ENCODE measurements around the gene OR51V1.
"Not testable (repeated sequence)": the region's sequence is repeated elsewhere in the genome, so short reads cannot be mapped to it uniquely, and the experiment has no call there.

OR51V1 gene

DNA sequence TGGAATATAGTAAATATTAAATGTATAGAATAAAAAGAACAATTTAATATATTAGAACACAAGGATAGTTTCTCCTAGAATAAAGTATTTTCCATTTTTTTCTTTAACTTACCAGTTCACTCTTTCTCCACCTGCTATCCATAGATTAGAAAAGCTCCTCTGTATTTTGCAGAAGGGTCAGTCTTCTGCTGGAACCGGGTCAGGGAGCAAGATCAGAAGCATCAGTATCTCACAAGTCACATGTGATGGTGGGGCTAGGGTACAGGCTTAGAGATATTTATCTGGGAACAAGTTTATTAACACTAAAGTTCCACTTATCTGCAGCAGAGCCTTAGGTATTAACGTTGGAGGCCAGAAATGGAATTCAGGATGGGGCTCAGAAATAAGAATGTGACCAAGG lies 28.6 kb downstream of the OR51V1 start:
- Histone ChIP-seq H3K36me3 (ENCODE audit: control insufficient read depth, insufficient read depth, low read length) (no peaks in the 10 kb centered on the region), H3K4me1 (ENCODE audit: control insufficient read depth, insufficient read depth, low read length, poor library complexity, severe bottlenecking) (no peaks in the 10 kb centered on the region), H3K9me3 (ENCODE audit: control insufficient read depth, low read length) (no peaks in the 10 kb centered on the region), H3K27ac (ENCODE audit: low read depth, low read length, severe bottlenecking) (no peak overlapping the region), H3K4me3 (ENCODE audit: extremely low read depth, insufficient read depth, low read length, poor library complexity, severe bottlenecking) (no peak overlapping the region)
- WGBS, 2 experiments (ENCODE audit: insufficient coverage in 2 of 2) = 84% methylated on average over 2 of the region's 2 CpGs; no CpG with 5 or more reads in 1 of the 2 experiments

DNA sequence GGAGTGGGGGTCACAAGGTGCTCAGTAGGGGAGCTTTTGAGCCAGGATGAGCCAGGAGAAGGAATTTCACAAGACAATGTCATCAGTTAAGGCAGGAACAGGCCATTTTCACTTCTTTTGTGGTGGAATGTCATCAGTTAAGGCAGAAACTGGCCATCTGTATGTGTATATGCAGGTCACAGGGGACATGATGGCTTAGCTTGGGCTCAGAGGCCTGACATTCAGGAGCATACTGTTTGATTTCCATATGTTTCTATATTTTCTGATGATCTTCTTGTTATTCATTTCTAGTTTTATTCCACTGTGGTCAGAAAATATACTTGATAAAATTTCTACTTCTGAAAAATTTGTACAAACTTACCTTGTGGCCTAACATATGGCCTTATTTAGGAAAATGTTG lies 34.6 kb downstream of the OR51V1 start:
- not testable (repeated sequence) for H3K9me3 ChIP-seq (ENCODE audit: control insufficient read depth, low read length); H3K4me1 ChIP-seq (ENCODE audit: control insufficient read depth, insufficient read depth, low read length, poor library complexity, severe bottlenecking); H3K4me3 ChIP-seq (ENCODE audit: extremely low read depth, insufficient read depth, low read length, poor library complexity, severe bottlenecking); H3K27ac ChIP-seq (ENCODE audit: low read depth, low read length, severe bottlenecking); H3K36me3 ChIP-seq (ENCODE audit: control insufficient read depth, insufficient read depth, low read length)

DNA sequence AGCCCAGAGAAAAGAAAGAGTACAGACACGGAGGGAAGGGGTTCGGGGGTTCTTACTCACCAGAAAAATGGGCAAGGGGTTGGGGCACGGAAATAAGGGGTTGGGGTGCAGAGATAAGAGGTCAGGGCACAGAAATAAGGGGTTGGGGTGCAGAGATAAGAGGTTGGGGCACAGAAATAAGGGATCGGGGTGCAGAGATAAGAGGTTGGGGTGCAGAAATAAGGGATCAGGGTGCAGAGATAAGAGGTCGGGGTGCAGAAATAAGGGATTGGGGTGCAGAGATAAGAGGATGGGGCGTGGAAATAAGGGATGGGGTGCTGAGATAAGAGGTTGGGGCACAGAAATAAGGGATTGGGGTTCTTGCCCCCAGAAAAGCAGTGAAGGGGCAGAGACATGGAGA lies 35.7 kb downstream of the OR51V1 start:
- H3K27ac ChIP-seq (ENCODE audit: low read depth, low read length, severe bottlenecking); H3K36me3 ChIP-seq (ENCODE audit: control insufficient read depth, insufficient read depth, low read length); H3K4me3 ChIP-seq (ENCODE audit: extremely low read depth, insufficient read depth, low read length, poor library complexity, severe bottlenecking); H3K4me1 ChIP-seq (ENCODE audit: control insufficient read depth, insufficient read depth, low read length, poor library complexity, severe bottlenecking); H3K9me3 ChIP-seq (ENCODE audit: control insufficient read depth, low read length): not testable (repeated sequence)
- 83 to 92% methylated on average over 4 to 6 of the region's 6 CpGs for WGBS, 2 experiments (ENCODE audit: insufficient coverage in 2 of 2)

DNA sequence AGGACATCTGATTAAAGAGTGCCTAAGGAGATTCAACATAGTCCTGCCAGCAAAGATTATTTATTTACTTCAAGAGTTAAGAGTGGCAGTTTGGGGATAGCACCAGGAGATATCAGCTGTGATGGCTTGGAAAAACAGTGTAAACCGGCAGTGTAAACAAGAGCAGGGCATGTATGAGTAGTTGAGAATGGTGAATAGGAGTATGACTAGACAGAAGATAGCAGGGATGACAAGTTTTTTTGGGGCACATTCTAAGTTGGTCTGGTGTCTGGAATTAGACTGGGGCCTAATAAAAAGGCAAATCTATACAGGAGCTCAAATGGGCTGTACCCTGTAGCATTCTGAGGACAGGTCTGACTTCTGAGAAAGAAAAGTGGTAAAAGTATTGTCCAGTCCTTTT lies 39.4 kb downstream of the OR51V1 start:
- not testable (repeated sequence) for H3K27ac ChIP-seq (ENCODE audit: low read depth, low read length, severe bottlenecking); H3K9me3 ChIP-seq (ENCODE audit: control insufficient read depth, low read length); H3K4me1 ChIP-seq (ENCODE audit: control insufficient read depth, insufficient read depth, low read length, poor library complexity, severe bottlenecking); H3K36me3 ChIP-seq (ENCODE audit: control insufficient read depth, insufficient read depth, low read length); H3K4me3 ChIP-seq (ENCODE audit: extremely low read depth, insufficient read depth, low read length, poor library complexity, severe bottlenecking)
- no CpG with 5 or more reads among the region's 1 CpG for WGBS, 2 experiments (ENCODE audit: insufficient coverage in 2 of 2)

DNA sequence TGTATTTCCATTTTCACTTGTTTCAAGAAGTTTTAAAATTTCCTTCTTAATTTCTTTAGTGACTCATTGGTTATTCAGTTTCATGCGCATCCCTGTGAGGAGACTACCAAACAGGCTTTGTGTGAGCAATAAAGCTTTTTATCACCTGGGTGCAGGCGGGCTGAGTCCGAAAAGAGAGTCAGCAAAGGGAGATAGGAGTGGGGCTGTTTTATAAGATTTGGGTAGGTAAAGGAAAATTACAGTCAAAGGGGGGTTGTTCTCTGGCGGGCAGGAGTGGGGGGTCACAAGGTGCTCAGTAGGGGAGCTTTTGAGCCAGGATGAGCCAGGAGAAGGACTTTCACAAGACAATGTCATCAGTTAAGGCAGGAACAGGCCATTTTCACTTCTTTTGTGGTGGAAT lies 40.3 kb downstream of the OR51V1 start:
- not testable (repeated sequence) for H3K9me3 ChIP-seq (ENCODE audit: control insufficient read depth, low read length); H3K36me3 ChIP-seq (ENCODE audit: control insufficient read depth, insufficient read depth, low read length); H3K4me1 ChIP-seq (ENCODE audit: control insufficient read depth, insufficient read depth, low read length, poor library complexity, severe bottlenecking); H3K4me3 ChIP-seq (ENCODE audit: extremely low read depth, insufficient read depth, low read length, poor library complexity, severe bottlenecking); H3K27ac ChIP-seq (ENCODE audit: low read depth, low read length, severe bottlenecking)
- WGBS, 2 experiments (ENCODE audit: insufficient coverage in 2 of 2) = 60 to 79% methylated on average over 1 to 3 of the region's 4 CpGs

DNA sequence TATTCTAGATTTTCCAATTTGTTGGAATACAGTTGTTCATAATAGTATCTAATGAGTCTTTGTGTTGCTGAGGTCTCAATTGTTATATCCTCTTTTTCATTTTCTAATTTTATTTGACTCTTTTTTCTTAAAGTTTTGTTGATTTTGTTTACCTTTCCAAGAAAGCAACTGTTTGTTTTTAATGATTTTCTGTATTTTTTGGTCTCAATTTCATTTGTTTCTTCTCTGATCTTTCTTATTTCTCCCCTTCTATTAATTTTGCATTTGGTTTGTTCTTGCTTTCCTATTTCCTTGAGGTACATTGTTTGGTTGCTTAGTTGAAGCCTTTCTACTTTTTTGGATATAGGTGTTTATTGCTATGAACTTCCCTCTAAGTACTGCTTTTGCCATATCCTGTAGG lies 40.7 kb downstream of the OR51V1 start:
- H3K4me1 ChIP-seq (ENCODE audit: control insufficient read depth, insufficient read depth, low read length, poor library complexity, severe bottlenecking) = no peaks in the 10 kb centered on the region

DNA sequence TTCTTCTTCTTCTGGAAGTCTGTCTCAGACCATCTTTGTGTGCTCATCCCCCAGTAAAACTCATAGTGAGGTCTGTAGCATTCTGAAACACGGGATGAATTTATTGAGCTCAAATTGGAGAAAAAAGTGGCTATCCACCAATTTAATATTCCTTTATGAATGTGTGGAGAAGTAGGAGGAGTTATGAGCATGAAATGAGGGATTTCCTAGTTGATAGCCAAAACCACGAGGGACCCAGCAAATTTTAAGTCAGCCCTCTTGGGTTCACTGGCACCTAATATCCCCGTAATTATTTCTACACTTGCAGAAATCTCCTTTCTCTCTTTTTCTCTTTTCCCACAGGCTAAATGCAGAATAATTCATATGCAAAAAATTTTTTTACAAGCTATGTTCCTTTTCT lies 45.8 kb downstream of the OR51V1 start, which contains the start of gene OR52A1:
Gene OR52A1 (minus strand): TSS at position 101 of the 400 bp plus-strand sequence. CDS start 2,388 bp downstream, outside the sequence.
- Histone ChIP-seq H3K9me3 (ENCODE audit: control insufficient read depth, low read length) (no peaks in the 10 kb centered on the region), H3K36me3 (ENCODE audit: control insufficient read depth, insufficient read depth, low read length) (no peaks in the 10 kb centered on the region), H3K27ac (ENCODE audit: low read depth, low read length, severe bottlenecking) (no peak within 1 kb of the TSS), H3K4me3 (ENCODE audit: extremely low read depth, insufficient read depth, low read length, poor library complexity, severe bottlenecking) (no peak within 1 kb of the TSS), H3K4me1 (ENCODE audit: control insufficient read depth, insufficient read depth, low read length, poor library complexity, severe bottlenecking) (no peaks in the 10 kb centered on the region)
- WGBS, 2 experiments (ENCODE audit: insufficient coverage in 2 of 2) = 70 to 83% methylated on average over 2 to 3 of the region's 3 CpGs

More for the DNA sequence above, 40.7 kb downstream of the OR51V1 start:
- Histone ChIP-seq H3K36me3 (ENCODE audit: control insufficient read depth, insufficient read depth, low read length) (no peaks in the 10 kb centered on the region), H3K9me3 (ENCODE audit: control insufficient read depth, low read length) (no peaks in the 10 kb centered on the region), H3K27ac (ENCODE audit: low read depth, low read length, severe bottlenecking) (no peak overlapping the region), H3K4me3 (ENCODE audit: extremely low read depth, insufficient read depth, low read length, poor library complexity, severe bottlenecking) (no peak overlapping the region)

DNA sequence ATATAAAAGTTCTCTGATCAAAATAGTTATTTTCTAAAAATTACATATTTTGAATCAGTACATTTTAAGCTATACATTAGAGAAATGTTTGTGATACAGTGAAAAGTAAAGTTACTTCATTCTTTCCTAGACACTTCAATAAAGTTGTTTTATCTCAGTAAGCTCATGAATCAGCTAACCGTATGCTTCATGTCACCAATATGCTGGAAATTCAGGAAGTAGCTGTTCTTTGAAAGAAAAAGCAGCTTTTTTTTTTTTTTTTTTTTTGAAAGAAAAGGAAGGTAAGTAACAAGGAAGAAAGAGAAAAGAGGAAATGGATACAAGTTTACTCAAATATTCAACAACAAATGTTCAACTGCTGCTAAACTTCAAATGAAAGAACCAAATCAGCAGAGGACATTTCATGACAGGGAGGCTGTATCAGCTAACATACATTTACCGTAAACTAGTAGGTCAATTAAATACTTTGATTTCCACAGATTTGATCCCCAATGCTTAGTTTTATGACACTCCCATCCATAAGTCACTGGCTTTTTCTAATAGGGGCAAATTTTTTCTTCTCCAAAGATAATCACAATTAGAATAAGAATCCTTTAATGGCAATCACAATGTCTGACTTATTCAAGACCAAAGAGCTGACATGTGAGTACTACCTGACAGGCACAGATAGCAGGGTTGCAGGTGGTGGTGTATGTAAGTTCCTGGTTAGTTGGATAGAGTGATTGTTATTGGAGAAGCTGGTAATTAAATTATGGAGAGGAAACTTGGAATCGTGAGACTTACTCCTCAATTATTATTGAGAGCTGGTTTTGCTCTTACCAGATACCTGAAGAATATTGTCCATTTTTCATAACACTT lies 46.7 kb downstream of the OR51V1 start:
- Histone ChIP-seq H3K4me1 (ENCODE audit: control insufficient read depth, insufficient read depth, low read length, poor library complexity, severe bottlenecking) (no peaks in the 10 kb centered on the region), H3K9me3 (ENCODE audit: control insufficient read depth, low read length) (no peaks in the 10 kb centered on the region), H3K4me3 (ENCODE audit: extremely low read depth, insufficient read depth, low read length, poor library complexity, severe bottlenecking) (no peak overlapping the region), H3K36me3 (ENCODE audit: control insufficient read depth, insufficient read depth, low read length) (no peaks in the 10 kb centered on the region), H3K27ac (ENCODE audit: low read depth, low read length, severe bottlenecking) (no peak overlapping the region)
- WGBS, 2 experiments (ENCODE audit: insufficient coverage in 2 of 2) = 63 to 100% methylated on average over 1 of the region's 3 CpGs

DNA sequence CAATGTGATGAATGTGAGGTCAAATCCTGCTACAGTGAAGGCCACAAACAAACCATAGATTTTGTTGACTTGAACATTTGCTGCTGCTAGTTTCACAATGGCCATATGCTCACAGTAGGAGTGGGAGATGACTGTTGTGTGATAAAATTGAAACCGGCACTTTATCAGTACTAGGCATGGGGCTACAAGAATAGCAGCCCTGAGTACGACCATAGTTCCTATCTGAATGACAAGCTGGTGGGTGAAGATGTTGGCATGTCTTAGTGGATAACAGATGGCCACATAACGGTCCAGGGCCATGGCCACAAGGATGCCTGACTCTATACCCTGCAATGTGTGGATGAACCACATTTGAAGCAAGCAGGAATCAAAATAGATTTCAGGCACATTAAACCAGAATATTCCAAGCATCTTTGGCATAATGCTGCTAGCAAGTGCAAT lies 48.7 kb downstream of the OR51V1 start:
- H3K4me1 ChIP-seq (ENCODE audit: control insufficient read depth, insufficient read depth, low read length, poor library complexity, severe bottlenecking) = no peaks in the 10 kb centered on the region
- WGBS, 2 experiments (ENCODE audit: insufficient coverage in 2 of 2) = 83 to 86% methylated on average over 2 of the region's 3 CpGs
- H3K36me3 ChIP-seq (ENCODE audit: control insufficient read depth, insufficient read depth, low read length) = no peaks in the 10 kb centered on the region
- H3K9me3 ChIP-seq (ENCODE audit: control insufficient read depth, low read length) = no peaks in the 10 kb centered on the region
- H3K27ac ChIP-seq (ENCODE audit: low read depth, low read length, severe bottlenecking) = no peak overlapping the region
- H3K4me3 ChIP-seq (ENCODE audit: extremely low read depth, insufficient read depth, low read length, poor library complexity, severe bottlenecking) = no peak overlapping the region
